NCI-H2171 treated with DMSO at 0.1 percent for 48 hours (cell line): ENCODE results near the gene TNS2.

Experiments
- DNase-seq: peaks from one replicate; lab custom pipeline; 2025; lab: John Stamatoyannopoulos, UW

The TNS2 gene

GRCh38 chr12:53113951-53114350 lies 64.1 kb downstream of the TNS2 start:
- DNase-seq: no peak
